Activated CD8-positive, alpha-beta memory T cell treated with anti-CD3 and anti-CD28 coated beads, Interleukin-2, amount 10 ng/mL, durations not matched to agents 7 days and 5 days (primary cell): ENCODE results near the gene SRXN1. TPM values are rescaled to one million over a fixed set of nuclear protein-coding genes. Genes with fewer than 3 reads are reported as not detected.

Experiments used
- ATAC-seq: fragments of 150-1000 bp; cut with Tn5 transposase; one replicate; pipeline ENCODE4 v1.10.0; 2021; ENCODE audit warnings: moderate library complexity
- CTCF ChIA-PET: fragments of 350-600 bp; sonication (Branson Sonifier 250); formaldehyde crosslinking; loops from one replicate; lab custom pipeline; 2021; ENCODE audit warnings: antibody characterized with exemption; lab: Charles Lee
- DNase-seq: peaks from one replicate; pipeline ENCODE4 v3.0.0-alpha.2; 2020
- H3K27ac Mint-ChIP-seq: one replicate; pipeline ENCODE4 v1.8.0; 2021; ENCODE audit warnings: mild to moderate bottlenecking, mixed read lengths
- H3K27me3 Mint-ChIP-seq: one replicate; pipeline ENCODE4 v1.8.0; 2021; ENCODE audit warnings: mixed read lengths
- H3K36me3 Mint-ChIP-seq: one replicate; pipeline ENCODE4 v1.8.0; 2021; ENCODE audit warnings: mild to moderate bottlenecking, mixed read lengths
- H3K4me1 Mint-ChIP-seq: one replicate; pipeline ENCODE4 v1.8.0; 2021; ENCODE audit warnings: mixed read lengths
- H3K4me3 Mint-ChIP-seq: one replicate; pipeline ENCODE4 v1.8.0; 2021; ENCODE audit warnings: mild to moderate bottlenecking, moderate library complexity, mixed read lengths
- H3K9me3 Mint-ChIP-seq: one replicate; pipeline ENCODE4 v1.8.0; 2022; ENCODE audit warnings: low read depth, mixed read lengths
- total RNA-seq, 2 experiments: library from RNA; stranded (reverse); gene quantifications; one replicate each; pipeline ENCODE4 v1.2.3, GENCODE V29; 2021

Gene SRXN1
- total RNA-seq, 2 experiments from 2014 or later: 17.7 to 20.0 TPM

GRCh38 chr20:661474-662270 is 8.7 kb upstream of the SRXN1 start:
- peaks cover 74% of the 10 kb centered on the region for H3K27me3 Mint-ChIP-seq
- H3K27ac Mint-ChIP-seq: no peak overlapping the region
- H3K36me3 Mint-ChIP-seq: no peaks in the 10 kb centered on the region
- H3K9me3 Mint-ChIP-seq: no peaks in the 10 kb centered on the region
- no peak for ATAC-seq
- no peak overlapping the region for H3K4me3 Mint-ChIP-seq
- DNase-seq: no peak
- peaks cover 5% of the 10 kb centered on the region for H3K4me1 Mint-ChIP-seq
- CTCF ChIA-PET: interaction anchor here (1.2 to 1.4 kb wide), 2 partner anchors 16 kb away, joined by 3 to 5 read pairs; no protein-coding TSS in a partner anchor

GRCh38 chr20:658731-659291 is 5.8 kb upstream of the SRXN1 start:
- Mint-ChIP-seq H3K4me3 (no peak overlapping the region), H3K27ac (no peak overlapping the region), H3K9me3 (no peaks in the 10 kb centered on the region), H3K36me3 (no peaks in the 10 kb centered on the region), H3K4me1 (peaks cover 9% of the 10 kb centered on the region), H3K27me3 (peaks cover 59% of the 10 kb centered on the region)
- CTCF ChIA-PET: interaction anchor here (1.9 kb wide), 1 partner anchor 14 kb away, joined by 6 read pairs; no protein-coding TSS in a partner anchor
- DNase-seq (no peak), ATAC-seq (no peak)

GRCh38 chr20:658202-658601 is 5.2 kb upstream of the SRXN1 start:
- H3K27me3 Mint-ChIP-seq: peaks cover 54% of the 10 kb centered on the region
- CTCF ChIA-PET: interaction anchor here (1.9 kb wide), 1 partner anchor 13 kb away, joined by 6 read pairs; no protein-coding TSS in a partner anchor
- DNase-seq: no peak

GRCh38 chr20:655726-656624 is 3.0 kb upstream of the SRXN1 start:
- Mint-ChIP-seq H3K9me3 (no peaks in the 10 kb centered on the region), H3K27me3 (peaks cover 38% of the 10 kb centered on the region), H3K4me1 (peaks cover 21% of the 10 kb centered on the region), H3K27ac (no peak overlapping the region), H3K36me3 (no peaks in the 10 kb centered on the region), H3K4me3 (no peak overlapping the region)
- DNase-seq: no peak
- no peak for ATAC-seq
- CTCF ChIA-PET: interaction anchor here (0.9 to 2.0 kb wide), 4 partner anchors 10 to 301 kb away, joined by 3 to 9 read pairs (median 4); no protein-coding TSS in a partner anchor

More at GRCh38 chr20:658202-658601, 5.2 kb upstream of the SRXN1 start:
- ATAC-seq: no peak
- Mint-ChIP-seq H3K4me1 (peaks cover 11% of the 10 kb centered on the region), H3K27ac (no peak overlapping the region), H3K36me3 (no peaks in the 10 kb centered on the region), H3K4me3 (no peak overlapping the region), H3K9me3 (no peaks in the 10 kb centered on the region)

- peak overlapping the region; percentile 82 for H3K4me3 Mint-ChIP-seq
- ATAC-seq (no peak), DNase-seq (no peak)
- peaks cover 26% of the 10 kb centered on the region for H3K4me1 Mint-ChIP-seq
- H3K9me3 Mint-ChIP-seq: no peaks in the 10 kb centered on the region
- H3K27ac Mint-ChIP-seq: no peak overlapping the region
- H3K27me3 Mint-ChIP-seq: peaks cover 26% of the 10 kb centered on the region
- H3K36me3 Mint-ChIP-seq: peaks cover 6% of the 10 kb centered on the region
- CTCF ChIA-PET: interaction anchor here (2.0 kb wide), 1 partner anchor 9 kb away, joined by 9 read pairs; no protein-coding TSS in a partner anchor
Measured at GRCh38 chr20:654417-654750, 1.4 kb upstream of the SRXN1 start.

- Mint-ChIP-seq H3K4me3 (peak overlapping the region; percentile 82), H3K36me3 (peaks cover 10% of the 10 kb centered on the region), H3K4me1 (peaks cover 26% of the 10 kb centered on the region), H3K9me3 (no peaks in the 10 kb centered on the region), H3K27ac (peak overlapping the region; percentile 67), H3K27me3 (peaks cover 22% of the 10 kb centered on the region)
- ATAC-seq: no peak
- DNase-seq: no peak
- CTCF ChIA-PET: interaction anchor here (0.8 to 2.0 kb wide), 2 partner anchors 8 to 11 kb away, joined by 3 to 9 read pairs; no protein-coding TSS in a partner anchor
Measured at GRCh38 chr20:653590-654416, 803 bp upstream of the SRXN1 start.

GRCh38 chr20:652615-653109 is 338 bp downstream of the SRXN1 start:
- Mint-ChIP-seq H3K27me3 (peaks cover 10% of the 10 kb centered on the region), H3K4me1 (peaks cover 26% of the 10 kb centered on the region), H3K27ac (peak overlapping the region; percentile 85), H3K9me3 (no peaks in the 10 kb centered on the region), H3K36me3 (peaks cover 21% of the 10 kb centered on the region), H3K4me3 (peak overlapping the region; percentile 82)
- CTCF ChIA-PET: interaction anchor here (1.2 kb wide), 2 partner anchors 15 to 90 kb away, joined by 3 to 5 read pairs; no protein-coding TSS in a partner anchor
- ATAC-seq (peak; percentile 31), DNase-seq (peak; percentile 59)

- Mint-ChIP-seq H3K27me3 (peaks cover 7% of the 10 kb centered on the region), H3K4me1 (peaks cover 26% of the 10 kb centered on the region), H3K36me3 (peaks cover 26% of the 10 kb centered on the region), H3K27ac (peak overlapping the region; percentile 85), H3K4me3 (peak overlapping the region; percentile 82), H3K9me3 (no peaks in the 10 kb centered on the region)
- CTCF ChIA-PET: interaction anchor here (1.2 to 2.1 kb wide), 3 partner anchors 12 to 89 kb away, joined by 3 to 6 read pairs (median 5); no protein-coding TSS in a partner anchor
- ATAC-seq (peak; percentile 6), DNase-seq (peak; percentile 43)
Measured at GRCh38 chr20:651713-652614, 1.0 kb downstream of the SRXN1 start.

- H3K27me3 Mint-ChIP-seq: peaks cover 3% of the 10 kb centered on the region
- peaks cover 26% of the 10 kb centered on the region for H3K36me3 Mint-ChIP-seq
- no peaks in the 10 kb centered on the region for H3K9me3 Mint-ChIP-seq
- DNase-seq: no peak
- no peak overlapping the region for H3K27ac Mint-ChIP-seq
- CTCF ChIA-PET: interaction anchor here (2.1 kb wide), 1 partner anchor 11 kb away, joined by 6 read pairs; no protein-coding TSS in a partner anchor
- no peak for ATAC-seq
- peak overlapping the region; percentile 9 for H3K4me3 Mint-ChIP-seq
- H3K4me1 Mint-ChIP-seq: peaks cover 26% of the 10 kb centered on the region
Measured at GRCh38 chr20:650954-651353, 2.0 kb downstream of the SRXN1 start.

GRCh38 chr20:650281-650680 is 2.7 kb downstream of the SRXN1 start:
- no peak overlapping the region for H3K4me3 Mint-ChIP-seq
- ATAC-seq (no peak), DNase-seq (no peak)
- CTCF ChIA-PET: interaction anchor here (2.1 kb wide), 1 partner anchor 10 kb away, joined by 6 read pairs; no protein-coding TSS in a partner anchor
- H3K4me1 Mint-ChIP-seq: peaks cover 32% of the 10 kb centered on the region
- H3K27me3 Mint-ChIP-seq: no peaks in the 10 kb centered on the region
- H3K36me3 Mint-ChIP-seq: peaks cover 26% of the 10 kb centered on the region
- H3K27ac Mint-ChIP-seq: no peak overlapping the region
- H3K9me3 Mint-ChIP-seq: no peaks in the 10 kb centered on the region

GRCh38 chr20:647479-648019 is 5.5 kb downstream of the SRXN1 start:
- no peak for ATAC-seq
- DNase-seq: no peak
- H3K27me3 Mint-ChIP-seq: peaks cover 9% of the 10 kb centered on the region
- no peak overlapping the region for H3K27ac Mint-ChIP-seq
- no peak overlapping the region for H3K4me3 Mint-ChIP-seq
- H3K9me3 Mint-ChIP-seq: no peaks in the 10 kb centered on the region
- peaks cover 26% of the 10 kb centered on the region for H3K36me3 Mint-ChIP-seq
- CTCF ChIA-PET: interaction anchor here (1.2 to 4.4 kb wide), 3 partner anchors 20 to 85 kb away, joined by 3 to 55 read pairs (median 3); no protein-coding TSS in a partner anchor
- peaks cover 24% of the 10 kb centered on the region for H3K4me1 Mint-ChIP-seq
